HG03064 (cell line): ENCODE data around the gene SSH2.

Experiments used
- ATAC-seq: cut with Tn5 transposase; IDR thresholded peaks from one replicate; pipeline ENCODE4 v1.9.1; 2021; ENCODE audit warnings: low read depth; ENCODE audit not compliant: unreplicated experiment

Gene SSH2

DNA sequence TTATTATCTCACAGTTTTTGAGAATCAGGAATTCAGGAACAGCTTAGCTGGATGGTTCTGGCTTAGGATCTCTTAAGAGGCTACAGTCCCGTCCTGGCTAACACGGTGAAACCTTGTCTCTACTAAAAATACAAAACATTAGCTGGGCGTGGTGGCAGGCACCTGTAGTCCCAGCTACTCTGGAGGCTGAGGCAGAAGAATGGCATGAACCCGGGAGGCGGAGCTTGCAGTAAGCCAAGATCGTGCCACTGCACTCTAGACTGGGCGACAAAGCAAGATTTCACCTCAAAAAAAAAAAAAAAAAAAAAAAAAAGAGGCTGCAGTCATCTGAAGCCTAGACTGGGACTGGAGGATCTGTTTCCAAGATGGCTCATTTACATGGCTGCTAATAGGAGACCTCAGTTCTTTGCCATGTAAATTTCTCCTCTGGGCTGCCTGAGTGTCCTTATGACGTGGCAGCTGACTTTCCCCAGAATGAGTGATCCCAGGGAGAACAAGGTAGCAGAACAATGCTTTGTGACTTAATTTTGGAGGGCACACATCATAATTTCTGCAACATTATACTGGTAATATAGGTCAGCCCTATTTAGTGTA is 211.5 kb downstream of the SSH2 start:
- ATAC-seq: no peak

DNA sequence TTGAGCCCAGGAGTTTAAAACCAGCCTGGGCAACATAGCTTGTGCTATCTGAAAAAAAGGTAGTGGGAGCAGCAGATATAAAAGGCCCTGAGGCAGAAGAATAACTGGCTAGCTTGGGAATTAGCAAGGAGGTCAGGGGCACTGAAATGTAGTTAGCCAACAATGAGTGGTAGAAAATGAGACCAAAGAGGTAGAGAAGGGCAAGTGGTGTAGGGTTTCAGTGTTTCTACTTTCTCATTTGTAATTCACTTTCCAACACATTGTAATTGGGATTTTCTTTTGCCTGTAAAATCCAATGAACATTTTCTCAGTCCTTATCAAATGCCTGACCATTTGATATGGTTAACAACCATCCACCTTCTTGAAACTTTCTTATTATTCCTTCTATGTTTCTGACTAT is 212.2 kb downstream of the SSH2 start:
- no peak for ATAC-seq

DNA sequence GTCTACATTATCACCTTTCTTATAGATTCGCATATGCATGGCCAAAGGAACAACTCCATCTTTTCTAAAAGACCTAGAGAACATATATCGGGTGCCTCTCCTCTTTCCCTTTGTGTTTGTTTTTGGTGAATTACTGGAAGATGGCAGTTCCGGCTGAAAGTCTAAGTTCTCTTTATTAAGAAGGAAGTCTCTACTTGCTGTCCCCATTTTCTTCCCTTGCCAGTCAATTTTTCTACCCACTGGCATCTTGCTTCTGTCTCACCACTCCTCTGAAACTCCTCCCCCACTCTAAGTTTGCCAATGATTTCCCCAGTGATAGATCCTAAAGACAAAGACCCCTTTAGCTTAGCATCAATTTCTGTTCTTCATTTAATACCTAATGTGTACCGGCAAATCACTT is 213.5 kb downstream of the SSH2 start:
- ATAC-seq: no peak

DNA sequence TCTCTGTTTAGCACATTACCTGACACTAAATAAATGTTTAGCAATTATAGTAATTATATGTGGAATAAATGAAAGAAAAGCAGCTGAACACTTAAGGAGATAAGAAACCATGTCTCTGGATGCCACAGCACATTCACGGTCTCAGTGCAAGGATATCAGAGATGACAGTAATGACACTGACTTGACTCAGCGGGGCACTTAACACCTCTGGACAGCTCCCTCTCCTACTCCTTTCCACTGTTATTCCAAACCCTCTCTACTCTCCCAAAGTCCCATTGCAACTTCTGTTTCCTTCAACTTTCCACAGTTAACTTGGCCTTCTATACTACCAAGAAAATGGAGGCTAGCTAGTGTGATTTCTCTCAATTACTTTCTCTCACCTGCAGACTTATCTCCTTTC is 214.3 kb downstream of the SSH2 start:
- ATAC-seq: no peak

DNA sequence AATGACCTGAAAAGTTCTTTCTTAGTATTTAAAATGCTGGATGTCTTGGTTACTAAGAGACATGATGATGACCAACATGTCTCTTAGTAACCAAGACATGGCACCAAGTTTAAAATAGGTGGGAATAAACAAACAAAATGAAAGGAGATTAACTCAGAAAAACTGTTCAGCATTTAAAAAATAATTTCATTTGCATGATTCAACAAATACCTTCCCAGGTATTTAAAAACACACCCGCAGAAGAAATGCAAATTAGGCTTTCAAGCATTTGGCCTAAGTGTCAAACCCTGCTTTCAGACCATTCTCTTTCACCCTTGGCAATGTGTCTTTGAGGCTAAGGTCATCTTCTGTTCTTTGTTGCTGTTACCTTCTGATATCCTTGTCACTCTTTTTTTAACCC is 215.9 kb downstream of the SSH2 start:
- ATAC-seq: no peak

DNA sequence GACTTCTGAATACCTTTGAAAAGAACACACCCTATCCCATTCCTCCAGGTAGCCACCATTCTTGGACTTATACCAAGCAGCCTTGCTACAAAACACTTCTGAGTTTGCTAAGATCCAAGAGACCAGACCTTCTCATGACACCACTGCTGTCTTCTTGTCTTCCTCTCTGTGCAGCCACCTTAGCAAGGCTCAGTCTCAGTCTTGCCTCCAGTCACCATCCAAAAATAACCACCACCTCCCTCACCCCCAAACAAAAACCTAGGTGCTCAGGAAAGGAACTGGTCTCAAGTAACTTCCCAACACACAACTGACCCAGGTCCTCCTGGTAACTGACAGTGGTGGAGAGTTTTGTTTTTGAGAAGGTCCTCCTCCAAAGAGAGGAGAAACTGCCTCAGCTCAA is 216.4 kb downstream of the SSH2 start:
- ATAC-seq: no peak

DNA sequence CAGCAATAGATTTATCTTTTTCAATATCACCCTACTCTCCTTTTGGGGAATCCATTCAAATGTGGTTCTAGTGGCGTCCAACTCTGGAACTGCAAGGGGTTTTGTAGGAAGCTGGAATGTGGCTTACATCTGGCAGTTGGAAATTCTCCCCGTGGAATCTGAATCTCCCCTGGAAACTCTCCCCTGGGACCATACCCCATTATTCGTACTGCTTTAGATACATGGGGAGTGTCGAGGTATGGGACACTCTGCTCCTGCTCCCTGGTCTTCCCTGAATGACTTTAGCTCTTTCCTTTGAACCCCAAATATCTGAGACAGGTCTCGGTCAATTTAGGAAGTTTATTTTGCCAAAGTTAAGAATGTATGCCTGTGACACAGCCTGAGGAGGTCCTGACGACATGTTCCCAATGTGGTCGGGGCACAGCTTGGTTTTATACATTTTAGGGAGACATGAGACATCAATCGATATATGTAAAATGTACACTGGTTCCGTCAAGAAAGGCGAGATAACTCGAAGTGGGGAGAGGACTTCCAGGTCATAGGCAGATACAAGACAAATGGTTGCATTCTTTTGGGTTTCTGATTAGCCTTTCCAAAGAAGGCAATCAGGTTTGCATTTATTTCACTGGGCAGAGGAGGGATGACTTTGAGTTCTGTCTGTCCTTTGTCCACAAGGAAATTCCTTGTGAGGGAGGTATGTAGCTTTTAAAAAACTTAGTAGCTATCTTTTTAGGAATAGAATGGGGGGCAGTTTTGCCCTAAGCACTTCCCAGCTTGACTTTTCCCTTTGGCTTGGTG is 218.2 kb downstream of the SSH2 start:
- no peak for ATAC-seq

DNA sequence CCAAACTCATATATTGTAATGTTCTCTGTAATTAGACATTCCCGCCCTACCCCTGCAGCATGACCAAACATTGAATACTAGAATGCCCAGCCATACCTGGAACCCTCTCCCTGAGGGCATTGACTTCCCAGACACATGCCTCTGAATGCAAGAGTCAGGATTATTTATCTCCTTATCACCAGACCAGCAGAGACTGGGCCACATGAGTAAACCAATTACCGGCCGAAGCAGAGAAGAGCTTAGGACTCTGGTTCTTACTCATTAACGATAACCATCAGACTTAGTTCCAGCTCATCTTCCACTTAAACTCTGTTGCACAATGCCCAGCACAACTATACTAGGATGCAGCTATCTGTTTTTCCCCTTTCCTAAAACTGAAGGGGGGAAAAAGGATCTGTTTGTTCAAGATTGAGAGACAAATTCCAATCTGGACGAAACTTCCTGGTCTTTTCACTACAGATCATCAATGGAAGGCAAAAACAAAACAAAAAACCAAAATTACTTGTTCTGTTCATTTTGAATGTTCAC is 219.1 kb downstream of the SSH2 start:
- ATAC-seq: no peak

DNA sequence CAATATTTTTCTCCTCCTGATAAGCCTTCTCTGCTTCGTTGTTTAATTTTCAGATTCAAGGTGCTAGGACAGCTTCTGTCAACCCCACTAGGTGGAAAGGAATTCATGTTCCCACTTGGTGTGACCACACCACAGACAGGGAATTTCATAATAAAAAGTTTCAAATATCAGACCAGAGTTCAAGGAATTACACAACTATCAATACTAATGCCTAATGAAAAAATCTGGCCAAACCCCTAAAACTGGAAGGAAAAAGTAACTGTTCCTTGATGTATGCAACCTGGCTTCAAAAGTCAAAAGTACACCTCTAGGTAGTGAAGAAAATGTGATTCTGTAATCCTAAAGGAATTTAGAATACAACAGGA is 219.5 kb downstream of the SSH2 start:
- ATAC-seq: no peak

DNA sequence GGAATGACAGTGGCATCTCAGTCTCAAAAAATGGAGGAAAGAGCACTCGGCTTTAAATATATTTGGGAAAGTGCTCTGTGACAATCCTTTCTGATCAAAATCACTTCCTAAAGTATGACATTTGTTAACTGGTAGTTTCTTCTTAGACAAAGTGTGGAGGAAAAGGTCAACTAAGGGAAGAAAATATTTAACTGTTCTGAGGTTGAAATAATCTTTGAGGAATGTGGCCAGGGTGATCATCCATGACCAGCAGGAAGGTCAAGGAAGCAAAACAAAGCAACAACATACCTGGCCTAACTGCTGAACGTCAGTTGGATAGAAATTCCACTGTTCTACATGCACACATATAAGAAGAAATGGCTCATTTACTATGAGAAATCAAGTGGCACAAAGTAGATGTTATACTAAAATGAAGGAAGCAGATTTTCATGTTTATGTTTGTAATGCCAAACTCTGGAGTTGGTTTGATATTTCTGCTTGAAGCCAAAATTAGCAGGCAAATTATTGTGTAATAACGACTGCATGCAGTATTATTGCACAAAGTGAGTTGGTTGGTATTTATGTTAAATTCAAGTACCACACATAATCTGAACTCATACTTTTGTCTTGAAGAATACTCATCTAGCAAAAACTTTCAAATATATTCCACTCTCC is 220.0 kb downstream of the SSH2 start:
- ATAC-seq: no peak

DNA sequence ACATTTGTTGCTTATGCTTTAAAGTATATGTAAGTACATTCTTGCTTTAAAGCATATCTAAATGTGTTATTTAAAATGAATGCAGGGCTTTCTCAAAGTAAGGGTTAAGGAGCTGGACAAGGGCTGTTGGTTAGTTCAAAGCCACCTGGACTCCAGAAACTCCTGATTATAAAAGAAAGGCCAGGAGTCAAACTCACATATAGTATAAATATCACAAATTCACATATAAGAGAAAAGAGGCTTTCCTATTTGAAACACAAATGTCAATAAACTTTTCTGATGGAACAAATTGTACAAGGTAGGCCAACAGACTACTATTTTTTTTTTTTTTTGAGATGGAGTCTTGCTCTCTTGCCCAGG is 222.8 kb downstream of the SSH2 start:
- no peak for ATAC-seq

DNA sequence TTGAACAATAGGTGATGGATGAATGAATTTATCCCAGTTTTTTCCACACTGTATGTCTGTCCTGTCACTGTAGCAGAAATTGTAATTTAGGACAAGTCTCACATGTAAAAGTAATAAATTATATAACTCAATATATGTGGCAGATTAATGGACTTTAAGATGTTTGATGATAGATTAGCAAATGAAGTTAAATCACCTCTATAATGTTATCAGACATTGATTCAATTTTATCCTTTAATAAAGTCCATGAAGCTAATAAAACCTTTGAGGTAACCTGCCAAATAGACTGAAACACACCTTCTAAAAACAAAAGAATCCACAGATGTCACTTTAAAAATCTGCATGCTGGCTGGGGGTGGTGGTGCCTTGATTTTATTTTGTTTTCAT is 224.0 kb downstream of the SSH2 start:
- no peak for ATAC-seq

DNA sequence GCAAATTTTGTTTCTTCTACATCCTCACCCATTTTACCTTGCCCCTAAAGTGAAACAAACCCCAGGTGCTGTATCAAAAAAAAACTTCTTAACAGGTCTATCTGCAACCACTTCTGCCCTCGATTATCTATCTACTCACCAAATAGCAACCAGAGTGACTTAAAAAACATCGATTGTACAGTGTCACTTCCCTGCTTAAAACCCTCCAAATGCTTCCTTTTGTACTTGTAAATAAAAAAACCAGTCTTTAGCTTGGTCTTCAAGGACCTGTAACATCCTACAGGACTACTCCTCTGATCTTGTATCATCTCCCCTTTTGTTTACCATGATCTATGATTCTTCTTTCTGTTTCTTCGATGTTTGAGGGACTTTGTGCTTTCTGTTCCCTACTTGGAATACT is 224.6 kb downstream of the SSH2 start:
- no peak for ATAC-seq

DNA sequence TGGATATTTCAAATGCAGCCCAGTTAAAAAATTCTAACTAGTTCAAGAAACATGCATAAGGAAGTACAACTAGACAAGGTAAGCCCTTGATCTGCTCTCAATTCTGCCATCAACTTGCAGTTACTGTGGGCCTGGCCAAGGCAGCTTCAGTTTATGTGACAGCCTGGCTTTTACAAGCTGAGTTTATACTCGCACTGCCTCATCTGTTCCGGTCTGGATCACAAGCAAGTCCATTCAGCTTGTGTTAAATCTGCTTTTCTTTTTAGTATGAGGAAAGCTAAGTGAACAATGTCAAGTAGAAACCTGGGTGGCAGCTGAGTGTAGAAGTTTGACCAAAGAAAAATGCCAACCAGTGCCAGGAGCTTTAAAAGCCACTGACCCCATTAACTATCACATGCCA is 230.7 kb downstream of the SSH2 start:
- ATAC-seq: no peak

DNA sequence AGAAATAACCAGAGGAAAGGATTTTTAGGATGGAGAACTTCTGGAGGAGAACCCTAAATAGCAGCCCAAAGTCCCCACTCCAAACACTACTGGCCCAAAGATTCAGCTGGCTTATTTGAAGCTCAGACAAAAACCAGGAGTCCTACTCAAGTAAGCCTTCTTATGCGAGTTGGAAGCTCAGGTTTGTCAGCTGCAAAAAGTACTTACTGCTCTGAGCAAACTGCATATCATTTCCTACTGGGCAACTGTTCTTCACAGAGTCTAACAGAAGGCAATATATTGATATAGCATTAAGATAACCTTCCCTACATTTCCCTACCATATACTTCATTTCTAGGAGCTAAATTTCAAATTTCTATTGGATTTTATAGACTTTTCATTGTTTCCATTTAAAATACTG is 231.2 kb downstream of the SSH2 start:
- ATAC-seq: no peak

DNA sequence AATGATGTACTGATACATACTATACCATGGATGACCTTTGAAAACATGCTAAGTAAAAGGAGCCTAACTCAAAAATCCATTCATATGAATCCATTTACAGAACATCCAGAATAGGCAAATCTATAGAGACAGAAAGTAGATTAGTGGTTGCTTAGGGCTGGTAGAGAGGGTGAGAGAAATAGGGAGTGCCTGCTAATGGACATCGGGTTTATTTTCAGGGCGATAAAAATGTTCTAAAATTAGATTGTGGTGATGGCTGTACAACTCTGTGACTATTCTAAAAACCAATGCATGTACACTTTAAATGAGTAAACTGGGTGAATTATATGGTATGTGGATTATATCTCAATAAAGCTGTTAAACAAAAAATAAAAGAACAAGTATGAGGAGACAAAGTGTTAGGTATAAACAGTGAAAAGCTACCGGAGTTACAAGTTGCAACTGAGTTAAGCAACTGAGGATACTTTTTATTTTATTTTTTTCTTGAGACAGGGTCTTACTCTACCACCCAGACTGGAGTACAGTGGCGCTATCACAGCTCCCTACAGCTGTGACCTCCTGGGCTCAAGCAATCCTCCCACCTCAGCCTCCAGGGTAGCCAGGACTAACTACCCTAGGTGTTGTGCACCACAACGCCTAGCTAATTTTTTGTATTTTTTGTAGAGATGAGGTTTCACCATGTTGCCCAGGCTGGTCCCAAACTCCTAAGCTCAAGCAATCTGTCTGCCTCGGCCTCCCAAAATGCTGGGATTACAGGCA is 231.8 kb downstream of the SSH2 start:
- no peak for ATAC-seq

DNA sequence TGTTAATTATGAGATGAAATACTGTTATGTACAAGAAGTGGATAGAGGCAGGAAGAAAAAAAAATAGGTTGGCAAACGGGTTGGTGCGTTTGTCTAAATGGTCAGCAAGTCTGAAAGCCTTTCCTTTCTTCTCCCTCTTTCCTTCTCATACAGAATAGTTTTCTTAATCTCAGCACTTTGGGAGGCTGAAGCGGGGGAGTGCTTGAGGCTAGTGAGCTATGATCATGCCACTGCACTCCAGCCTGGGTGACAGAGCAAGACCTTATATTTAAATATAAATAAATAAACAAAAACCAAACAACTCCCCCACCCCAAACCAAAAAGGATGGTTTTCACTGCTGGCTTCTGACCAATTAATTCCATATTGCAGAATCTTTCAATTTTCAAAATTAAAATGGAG is 232.7 kb downstream of the SSH2 start:
- no peak for ATAC-seq

DNA sequence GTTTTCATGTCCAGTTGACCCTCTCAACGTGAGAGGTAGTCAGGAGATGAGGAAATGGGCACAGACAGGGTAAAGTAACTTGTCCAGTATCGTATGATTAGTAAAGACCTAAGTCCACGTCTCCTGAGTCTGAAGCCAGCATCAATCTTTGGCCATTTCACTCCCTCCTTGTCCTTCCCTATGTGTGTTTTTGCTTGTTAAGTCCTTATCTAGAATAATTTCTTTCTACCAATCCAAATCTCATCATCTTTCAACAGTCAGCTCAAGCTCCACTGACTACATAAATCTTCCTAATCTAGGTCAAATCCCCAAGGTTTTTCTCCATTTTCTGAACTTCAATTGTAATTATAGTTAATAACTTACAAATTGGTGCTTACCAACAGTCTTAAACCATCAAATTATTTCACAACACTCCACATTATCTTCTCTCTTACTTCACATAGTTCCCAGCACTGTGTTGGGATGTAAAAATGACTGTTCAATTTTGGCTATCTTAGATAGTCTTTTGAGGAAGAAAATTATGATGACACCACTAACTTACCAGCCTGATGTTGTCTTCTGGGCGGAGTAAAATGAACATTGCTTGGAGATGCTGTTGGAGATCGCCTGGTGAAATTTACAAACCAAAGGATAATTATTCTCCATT is 235.0 kb downstream of the SSH2 start:
- ATAC-seq: no peak

DNA sequence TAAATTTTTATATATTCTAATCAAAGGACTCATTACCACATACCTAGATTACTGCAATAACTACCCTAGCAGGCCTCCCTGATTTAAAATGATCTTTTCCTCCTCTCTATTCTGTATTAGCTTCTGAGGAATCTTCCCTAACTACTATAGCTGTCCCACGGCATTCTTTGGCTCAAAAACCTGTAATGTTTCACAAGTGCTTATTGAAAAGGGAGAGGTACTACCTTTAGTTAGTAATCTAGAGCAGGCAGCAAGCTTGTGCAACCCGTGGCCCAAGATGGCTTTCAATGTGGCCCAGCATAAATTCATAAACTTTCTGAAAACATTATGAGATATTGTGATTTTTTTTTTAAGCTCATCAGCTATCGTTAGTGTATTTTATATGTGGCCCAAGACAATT is 236.3 kb downstream of the SSH2 start:
- ATAC-seq: no peak

DNA sequence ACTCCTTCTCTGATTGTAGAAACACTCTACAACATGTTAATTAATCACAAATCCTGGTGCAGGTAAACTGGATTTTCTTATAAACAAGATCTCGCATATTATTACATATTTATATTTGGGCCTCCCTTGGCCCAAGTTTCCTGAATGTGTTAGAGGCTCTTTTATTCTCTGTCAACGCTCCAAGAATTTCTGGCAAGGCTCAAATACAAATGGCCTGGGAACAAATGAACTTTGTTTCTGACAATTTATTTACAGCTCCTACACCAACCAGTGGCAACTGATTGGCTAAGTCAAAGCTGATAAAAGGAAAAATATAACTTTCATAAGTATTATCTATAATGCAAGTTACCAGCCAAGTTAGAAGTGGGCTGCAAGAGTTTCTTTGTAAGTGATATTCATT is 242.4 kb downstream of the SSH2 start:
- no peak for ATAC-seq
